ENCODE results near the gene TEFM. TPM values are rescaled to one million over a fixed set of nuclear protein-coding genes. Genes with fewer than 3 reads are reported as not detected.

The TEFM gene
- total RNA-seq, 1 experiment from 2014 or later: 11.7 TPM

DNA sequence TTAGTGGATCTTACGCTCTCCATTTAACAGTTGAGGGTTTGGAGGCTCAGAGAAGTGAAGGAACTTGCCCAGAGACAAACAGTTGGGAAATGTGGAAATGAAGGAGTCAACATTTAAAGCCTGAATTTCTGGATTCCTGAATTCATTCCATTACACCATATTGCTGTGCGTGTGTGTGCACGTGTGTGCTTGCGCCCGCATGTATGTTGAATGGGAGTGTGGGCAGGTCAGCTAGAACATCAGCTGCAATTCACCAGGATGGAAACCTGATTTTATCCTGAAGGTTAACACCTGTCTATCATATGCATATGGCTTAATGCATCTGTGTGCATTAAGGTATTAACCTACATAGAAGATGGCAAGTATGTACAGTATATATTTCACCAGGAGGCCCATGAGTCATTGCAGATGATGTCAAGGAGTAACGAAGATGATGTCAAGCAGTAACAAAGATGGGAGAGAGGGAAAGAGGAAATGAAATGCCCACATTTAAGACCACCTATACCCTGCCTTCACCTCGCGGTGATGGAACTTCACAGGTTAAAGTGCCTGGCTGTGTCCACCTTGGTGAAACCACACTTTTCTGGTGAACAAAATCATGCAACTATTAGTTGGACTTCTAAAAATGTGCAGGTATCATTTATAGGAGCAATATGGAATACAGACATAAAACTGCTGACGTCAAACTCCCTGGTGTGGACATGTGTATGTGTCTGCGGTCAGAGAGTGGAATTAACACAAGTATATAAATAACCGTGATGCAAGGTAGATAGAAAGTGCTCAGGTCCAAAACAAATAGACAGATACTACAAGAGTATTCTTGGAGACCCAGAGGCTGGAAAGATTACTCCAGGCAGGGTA, 14.9 kb upstream of the TEFM start:
- no peak overlapping the region for H2BK20ac ChIP-seq (ENCODE audit: low read depth, low read length, poor library complexity, severe bottlenecking)
- no peak overlapping the region for H4K8ac ChIP-seq (replicated peaks; ENCODE audit: insufficient read length, low read depth, low read length)
- peaks cover 2% of the 10 kb centered on the region; the same call in 1 of the 2 replicates for H3K4me1 ChIP-seq (ENCODE audit: insufficient read depth, low read length)
- H3K4me3 Mint-ChIP-seq: peak overlapping the region; percentile 66 to 85
- no peak overlapping the region for H3T11ph ChIP-seq (ENCODE audit: low read length)
- no CpG with 5 or more reads among the region's 11 CpGs for WGBS (ENCODE audit: extremely low coverage, insufficient read length, low lambda C conversion rate)
- H3K18ac ChIP-seq (ENCODE audit: insufficient read length, low read depth, low read length): no peak overlapping the region
- 0 out of 5 replicates have a peak, but pooled peaks cover 0 to 2% of the 10 kb centered on the region in 2 experiments for H3K9me3 Mint-ChIP-seq
- H2BK15ac ChIP-seq (ENCODE audit: low read depth, low read length): no peak overlapping the region
- no peaks in the 10 kb centered on the region for H3K9me3 ChIP-seq (ENCODE audit: control insufficient read depth, low read depth, low read length)
- H3K56ac ChIP-seq (ENCODE audit: insufficient read length, low read depth, low read length): no peak overlapping the region
- H3K14ac ChIP-seq (ENCODE audit: insufficient read depth, low read length): no peak overlapping the region
- peaks cover 20 to 22% of the 10 kb centered on the region in 2 experiments for H3K4me1 Mint-ChIP-seq
- peaks cover 10% of the 10 kb centered on the region for H3K23me2 ChIP-seq (ENCODE audit: insufficient read length, low read depth, low read length, poor library complexity, severe bottlenecking)
- H4K20me1 ChIP-seq (ENCODE audit: control insufficient read depth, insufficient read depth, insufficient read length): no peaks in the 10 kb centered on the region
- peaks cover 21% of the 10 kb centered on the region; the same call in 1 of the 2 replicates for H3K27me3 ChIP-seq (ENCODE audit: insufficient read depth, low read length)
- H2BK120ac ChIP-seq (ENCODE audit: low read depth, low read length, poor library complexity, severe bottlenecking): no peak overlapping the region
- no peak overlapping the region for H4K5ac ChIP-seq (ENCODE audit: insufficient read length, low read depth, low read length)
- H2AFZ ChIP-seq (ENCODE audit: low read length): no peak overlapping the region
- no peaks in the 10 kb centered on the region; a peak in 1 of 7 replicates for H3K36me3 Mint-ChIP-seq (ENCODE audit: insufficient read depth in 1 of 3, low read depth in 3 of 3)
- H2BK5ac ChIP-seq (ENCODE audit: insufficient read length, low read length): no peak overlapping the region
- no peak overlapping the region for H3K9ac ChIP-seq (ENCODE audit: extremely low read depth, insufficient read length, low read length)
- H3K4ac ChIP-seq (ENCODE audit: low read depth, low read length): no peak overlapping the region
- peak overlapping the region; percentile 84 for H3K4me2 ChIP-seq (ENCODE audit: insufficient read depth, insufficient read length, low read length)
- TF ChIP-seq, protein P1, sequence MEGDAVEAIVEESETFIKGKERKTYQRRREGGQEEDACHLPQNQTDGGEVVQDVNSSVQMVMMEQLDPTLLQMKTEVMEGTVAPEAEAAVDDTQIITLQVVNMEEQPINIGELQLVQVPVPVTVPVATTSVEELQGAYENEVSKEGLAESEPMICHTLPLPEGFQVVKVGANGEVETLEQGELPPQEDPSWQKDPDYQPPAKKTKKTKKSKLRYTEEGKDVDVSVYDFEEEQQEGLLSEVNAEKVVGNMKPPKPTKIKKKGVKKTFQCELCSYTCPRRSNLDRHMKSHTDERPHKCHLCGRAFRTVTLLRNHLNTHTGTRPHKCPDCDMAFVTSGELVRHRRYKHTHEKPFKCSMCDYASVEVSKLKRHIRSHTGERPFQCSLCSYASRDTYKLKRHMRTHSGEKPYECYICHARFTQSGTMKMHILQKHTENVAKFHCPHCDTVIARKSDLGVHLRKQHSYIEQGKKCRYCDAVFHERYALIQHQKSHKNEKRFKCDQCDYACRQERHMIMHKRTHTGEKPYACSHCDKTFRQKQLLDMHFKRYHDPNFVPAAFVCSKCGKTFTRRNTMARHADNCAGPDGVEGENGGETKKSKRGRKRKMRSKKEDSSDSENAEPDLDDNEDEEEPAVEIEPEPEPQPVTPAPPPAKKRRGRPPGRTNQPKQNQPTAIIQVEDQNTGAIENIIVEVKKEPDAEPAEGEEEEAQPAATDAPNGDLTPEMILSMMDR (conservative IDR thresholded peaks at IDR 0.05): no peak
- no peaks in the 10 kb centered on the region for H3K79me2 ChIP-seq (ENCODE audit: insufficient read depth, low read length)
- H3K27ac ChIP-seq (ENCODE audit: insufficient read length, low read depth, low read length): no peak overlapping the region
- H4K91ac ChIP-seq (ENCODE audit: insufficient read length, low read depth, low read length): no peak overlapping the region
- H2AK5ac ChIP-seq (ENCODE audit: insufficient read length, low read length): no peak overlapping the region
- H2BK12ac ChIP-seq (ENCODE audit: insufficient read length, low read depth, low read length): no peak overlapping the region
- peaks cover 71% of the 10 kb centered on the region for H3K27me3 Mint-ChIP-seq (ENCODE audit: low read depth)
- no peak overlapping the region for H3K27ac Mint-ChIP-seq
- no peak for DNase-seq
- H3K79me1 ChIP-seq (ENCODE audit: insufficient read depth, low read depth, low read length, poor library complexity, severe bottlenecking): no peaks in the 10 kb centered on the region
- H3K23ac ChIP-seq (ENCODE audit: insufficient read length, low read depth, low read length): no peak overlapping the region

Measured in H9 (cell line).